Esophagus squamous epithelium (tissue), 4 donors: ENCODE results near the gene DOCK2.

Experiments
- CTCF ChIP-seq, 6 experiments: fragments of 450-650 bp in 4 of 6; fragments of 200-600 bp in 2 of 6; sonication (generic) in 2 of 6; IDR thresholded peaks; one replicate each; pipeline ENCODE4 v1.5.1; 2016 to 2019; ENCODE audit warnings: antibody characterized with exemption in 6 of 6, mild to moderate bottlenecking in 4 of 6, moderate library complexity in 4 of 6
- POLR2A ChIP-seq, 4 donors: fragments of 450-650 bp; IDR thresholded peaks; one replicate each; pipeline ENCODE4 v1.6.1; 2017; ENCODE audit warnings: antibody characterized with exemption in 4 of 4, mild to moderate bottlenecking in 4 of 4, moderate library complexity in 3 of 4

- TF ChIP-seq CTCF (IDR thresholded peaks at IDR 0.05) (no peak), POLR2A (IDR thresholded peaks at IDR 0.05) (no peak)
Observed at GRCh38 chr5:170112876-170113521, 475.9 kb downstream of the DOCK2 start.
